ENCODE results near the gene TTLL11. TPM values are rescaled to one million over a fixed set of nuclear protein-coding genes. Genes with fewer than 3 reads are reported as not detected.
A peak's percentile ranks its signal among the peaks of the same experiment; 100 is the strongest.

TTLL11 gene
- total RNA-seq, 4 donors from 2014 or later: 12.3 to 20.5 (median 15.3) TPM

GRCh38 chr9:121945281-121945680 lies 147.8 kb downstream of the TTLL11 start:
- intact Hi-C loops (cut with DNase I; ENCODE audit: low total_unique reads): no loop called here
- no peak for DNase-seq

GRCh38 chr9:121944711-121945191 lies 148.4 kb downstream of the TTLL11 start:
- TF ChIP-seq POLR2A (IDR thresholded peaks at IDR 0.05) (no peak), CTCF (IDR thresholded peaks at IDR 0.05 in 4 of 5, conservative IDR thresholded peaks at IDR 0.05 in 1 of 5) (no peak)
- DNase-seq (no peak), ATAC-seq (no peak)
- no peak overlapping the region for H3K4me3 ChIP-seq
- in situ Hi-C loops (cut with MboI; ENCODE audit: low sequenced_read_pairs in 4 of 4) (no loop called here), intact Hi-C loops (cut with DNase I; ENCODE audit: low total_unique reads) (no loop called here)
- no peaks in the 10 kb centered on the region for H3K9me3 ChIP-seq
- no peaks in the 10 kb centered on the region for H3K27me3 ChIP-seq
- no peak overlapping the region for H3K27ac ChIP-seq
- no peaks in the 10 kb centered on the region for H3K4me1 ChIP-seq
- H3K36me3 ChIP-seq: no peaks in the 10 kb centered on the region

More at GRCh38 chr9:121945281-121945680, 147.8 kb downstream of the TTLL11 start:
- no peak for ATAC-seq
- H3K27me3 ChIP-seq: no peaks in the 10 kb centered on the region
- in situ Hi-C loops (cut with MboI; ENCODE audit: low sequenced_read_pairs in 4 of 4): no loop called here
- H3K27ac ChIP-seq: no peak overlapping the region
- H3K4me3 ChIP-seq: no peak overlapping the region
- H3K36me3 ChIP-seq: no peaks in the 10 kb centered on the region
- H3K9me3 ChIP-seq: no peaks in the 10 kb centered on the region
- no peak for TF ChIP-seq POLR2A (IDR thresholded peaks at IDR 0.05)
- no peak for TF ChIP-seq CTCF (IDR thresholded peaks at IDR 0.05 in 4 of 5, conservative IDR thresholded peaks at IDR 0.05 in 1 of 5)
- no peaks in the 10 kb centered on the region for H3K4me1 ChIP-seq

- intact Hi-C loops (cut with DNase I; ENCODE audit: low total_unique reads): no loop called here
- TF ChIP-seq POLR2A (IDR thresholded peaks at IDR 0.05) (no peak), CTCF (IDR thresholded peaks at IDR 0.05 in 4 of 5, conservative IDR thresholded peaks at IDR 0.05 in 1 of 5) (no peak)
Observed at GRCh38 chr9:121943463-121943862, 149.6 kb downstream of the TTLL11 start.

GRCh38 chr9:121942866-121943382 lies 150.2 kb downstream of the TTLL11 start:
- intact Hi-C loops (cut with DNase I; ENCODE audit: low total_unique reads) (no loop called here), in situ Hi-C loops (cut with MboI; ENCODE audit: low sequenced_read_pairs in 4 of 4) (no loop called here)
- no peak for ATAC-seq
- Histone ChIP-seq H3K27me3 (no peaks in the 10 kb centered on the region), H3K4me3 (no peak overlapping the region), H3K9me3 (no peaks in the 10 kb centered on the region), H3K27ac (no peak overlapping the region), H3K36me3 (no peaks in the 10 kb centered on the region), H3K4me1 (no peaks in the 10 kb centered on the region)
- no peak for DNase-seq
- TF ChIP-seq CTCF (IDR thresholded peaks at IDR 0.05 in 4 of 5, conservative IDR thresholded peaks at IDR 0.05 in 1 of 5) (no peak), POLR2A (IDR thresholded peaks at IDR 0.05) (no peak)

More at GRCh38 chr9:121943463-121943862, 149.6 kb downstream of the TTLL11 start:
- peak overlapping the region in 1 of 4 donors; percentile 17 for H3K27ac ChIP-seq
- H3K36me3 ChIP-seq: no peaks in the 10 kb centered on the region
- ATAC-seq: no peak
- H3K27me3 ChIP-seq: no peaks in the 10 kb centered on the region
- no peak for DNase-seq
- H3K9me3 ChIP-seq: no peaks in the 10 kb centered on the region
- H3K4me3 ChIP-seq: no peak overlapping the region
- H3K4me1 ChIP-seq: no peaks in the 10 kb centered on the region
- in situ Hi-C loops (cut with MboI; ENCODE audit: low sequenced_read_pairs in 4 of 4): no loop called here

- ATAC-seq (no peak), DNase-seq (no peak)
- Histone ChIP-seq H3K36me3 (no peaks in the 10 kb centered on the region), H3K4me3 (no peak overlapping the region), H3K9me3 (no peaks in the 10 kb centered on the region), H3K27me3 (no peaks in the 10 kb centered on the region), H3K4me1 (no peaks in the 10 kb centered on the region), H3K27ac (no peak overlapping the region)
- TF ChIP-seq CTCF (IDR thresholded peaks at IDR 0.05 in 4 of 5, conservative IDR thresholded peaks at IDR 0.05 in 1 of 5) (no peak), POLR2A (IDR thresholded peaks at IDR 0.05) (no peak)
- intact Hi-C loops (cut with DNase I; ENCODE audit: low total_unique reads) (no loop called here), in situ Hi-C loops (cut with MboI; ENCODE audit: low sequenced_read_pairs in 4 of 4) (no loop called here)
Observed at GRCh38 chr9:121942313-121942712, 150.8 kb downstream of the TTLL11 start.
